ENCODE measurements around the gene MT1HL1. TPM values are rescaled to one million over a fixed set of nuclear protein-coding genes. Genes with fewer than 3 reads are reported as not detected.

MT1HL1 gene
- total RNA-seq, result not detected in 2 replicates
- not detected for polyA plus RNA-seq (2012)

- no peak for DNase-seq (ENCODE audit: low read depth)
Measured at GRCh38 chr1:237004116-237004515, at the start of gene MT1HL1. Gene MT1HL1, minus strand, starts transcription at chr1:237004441. Its CDS starts 69 bp downstream, at chr1:237004372.

- no peak for DNase-seq (ENCODE audit: low read depth)
Measured at GRCh38 chr1:237050915-237051314, 46.7 kb upstream of the MT1HL1 start.

- DNase-seq (ENCODE audit: low read depth), result no peak
Measured at GRCh38 chr1:237050185-237050584, 45.9 kb upstream of the MT1HL1 start.

- DNase-seq (ENCODE audit: low read depth), result no peak
Measured at GRCh38 chr1:237048803-237049202, 44.6 kb upstream of the MT1HL1 start.

GRCh38 chr1:237045278-237046016, 41.2 kb upstream of the MT1HL1 start:
- DNase-seq (ENCODE audit: low read depth), result no peak

- DNase-seq (ENCODE audit: low read depth), result no peak
Measured at GRCh38 chr1:237043846-237044636, 39.8 kb upstream of the MT1HL1 start.

- no peak for DNase-seq (ENCODE audit: low read depth)
Measured at GRCh38 chr1:237042892-237043576, 38.8 kb upstream of the MT1HL1 start.

GRCh38 chr1:237042526-237042891, 38.3 kb upstream of the MT1HL1 start:
- DNase-seq (ENCODE audit: low read depth), result no peak

- DNase-seq (ENCODE audit: low read depth), result no peak
Measured at GRCh38 chr1:237041795-237042525, 37.7 kb upstream of the MT1HL1 start, which contains the start of gene RYR2. Gene RYR2, plus strand, starts transcription at chr1:237042184. Its CDS starts 338 bp downstream, at chr1:237042522.

- DNase-seq (ENCODE audit: low read depth), result no peak
Measured at GRCh38 chr1:237041461-237041794, 37.2 kb upstream of the MT1HL1 start.

- no peak for DNase-seq (ENCODE audit: low read depth)
Measured at GRCh38 chr1:237040823-237041222, 36.6 kb upstream of the MT1HL1 start.

GRCh38 chr1:237038211-237038610, 34.0 kb upstream of the MT1HL1 start:
- no peak for DNase-seq (ENCODE audit: low read depth)

GRCh38 chr1:237035759-237036158, 31.5 kb upstream of the MT1HL1 start:
- no peak for DNase-seq (ENCODE audit: low read depth)

- no peak for DNase-seq (ENCODE audit: low read depth)
Measured at GRCh38 chr1:237033804-237034203, 29.6 kb upstream of the MT1HL1 start.

- DNase-seq (ENCODE audit: low read depth), result no peak
Measured at GRCh38 chr1:237033061-237033460, 28.8 kb upstream of the MT1HL1 start.

GRCh38 chr1:237032029-237032428, 27.8 kb upstream of the MT1HL1 start:
- DNase-seq (ENCODE audit: low read depth), result no peak

GRCh38 chr1:237031480-237031879, 27.2 kb upstream of the MT1HL1 start:
- no peak for DNase-seq (ENCODE audit: low read depth)

- DNase-seq (ENCODE audit: low read depth), result no peak
Measured at GRCh38 chr1:237029850-237030535, 25.8 kb upstream of the MT1HL1 start.

- no peak for DNase-seq (ENCODE audit: low read depth)
Measured at GRCh38 chr1:237029240-237029639, 25.0 kb upstream of the MT1HL1 start.

- DNase-seq (ENCODE audit: low read depth), result no peak
Measured at GRCh38 chr1:237025358-237026074, 21.3 kb upstream of the MT1HL1 start.
